MM.1S (cell line): ENCODE measurements around the gene NRN1L.

ENCODE experiments used
- EZH2 ChIP-seq: fragments of 300-600 bp; sonication (generic); optimal IDR thresholded peaks from 2 replicates; pipeline ENCODE3; 2017; ENCODE audit warnings: low read depth, mild to moderate bottlenecking, antibody characterized with exemption, low read length, mixed read lengths
- TF ChIP-seq, protein P1 (sequence below): fragments of 300-600 bp; sonication (generic); IDR thresholded peaks from 2 replicates; pipeline ENCODE4 v1.5.1; 2016; ENCODE audit warnings: antibody characterized with exemption, low read length, mixed read lengths

DNA sequence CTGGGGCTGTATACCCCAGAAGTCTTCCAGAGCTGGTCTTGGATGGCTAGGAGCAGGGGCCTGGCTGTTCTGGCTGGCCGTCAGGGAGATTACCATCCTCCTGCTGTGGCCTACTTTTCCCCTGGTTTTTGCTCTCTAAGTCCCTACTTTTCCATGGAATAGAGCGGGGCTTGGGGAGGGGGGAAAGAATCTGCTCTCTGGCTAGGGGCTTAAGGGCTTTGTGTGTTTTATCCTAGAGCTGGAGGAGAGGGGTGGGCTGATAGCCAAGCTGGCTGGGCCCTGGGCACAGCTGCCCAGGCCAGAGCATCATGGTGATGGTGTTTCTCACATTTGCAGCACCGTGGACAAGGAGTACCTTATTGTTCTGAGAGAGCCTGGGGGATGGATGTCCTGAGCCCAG is 3.6 kb downstream of the NRN1L start:
- TF ChIP-seq, protein P1, sequence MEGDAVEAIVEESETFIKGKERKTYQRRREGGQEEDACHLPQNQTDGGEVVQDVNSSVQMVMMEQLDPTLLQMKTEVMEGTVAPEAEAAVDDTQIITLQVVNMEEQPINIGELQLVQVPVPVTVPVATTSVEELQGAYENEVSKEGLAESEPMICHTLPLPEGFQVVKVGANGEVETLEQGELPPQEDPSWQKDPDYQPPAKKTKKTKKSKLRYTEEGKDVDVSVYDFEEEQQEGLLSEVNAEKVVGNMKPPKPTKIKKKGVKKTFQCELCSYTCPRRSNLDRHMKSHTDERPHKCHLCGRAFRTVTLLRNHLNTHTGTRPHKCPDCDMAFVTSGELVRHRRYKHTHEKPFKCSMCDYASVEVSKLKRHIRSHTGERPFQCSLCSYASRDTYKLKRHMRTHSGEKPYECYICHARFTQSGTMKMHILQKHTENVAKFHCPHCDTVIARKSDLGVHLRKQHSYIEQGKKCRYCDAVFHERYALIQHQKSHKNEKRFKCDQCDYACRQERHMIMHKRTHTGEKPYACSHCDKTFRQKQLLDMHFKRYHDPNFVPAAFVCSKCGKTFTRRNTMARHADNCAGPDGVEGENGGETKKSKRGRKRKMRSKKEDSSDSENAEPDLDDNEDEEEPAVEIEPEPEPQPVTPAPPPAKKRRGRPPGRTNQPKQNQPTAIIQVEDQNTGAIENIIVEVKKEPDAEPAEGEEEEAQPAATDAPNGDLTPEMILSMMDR: no peak
- TF ChIP-seq EZH2: no peak
